Measurements from ENCODE around the gene ST6GALNAC6.
A peak's percentile ranks its signal among the peaks of the same experiment; 100 is the strongest.

Gene ST6GALNAC6

DNA sequence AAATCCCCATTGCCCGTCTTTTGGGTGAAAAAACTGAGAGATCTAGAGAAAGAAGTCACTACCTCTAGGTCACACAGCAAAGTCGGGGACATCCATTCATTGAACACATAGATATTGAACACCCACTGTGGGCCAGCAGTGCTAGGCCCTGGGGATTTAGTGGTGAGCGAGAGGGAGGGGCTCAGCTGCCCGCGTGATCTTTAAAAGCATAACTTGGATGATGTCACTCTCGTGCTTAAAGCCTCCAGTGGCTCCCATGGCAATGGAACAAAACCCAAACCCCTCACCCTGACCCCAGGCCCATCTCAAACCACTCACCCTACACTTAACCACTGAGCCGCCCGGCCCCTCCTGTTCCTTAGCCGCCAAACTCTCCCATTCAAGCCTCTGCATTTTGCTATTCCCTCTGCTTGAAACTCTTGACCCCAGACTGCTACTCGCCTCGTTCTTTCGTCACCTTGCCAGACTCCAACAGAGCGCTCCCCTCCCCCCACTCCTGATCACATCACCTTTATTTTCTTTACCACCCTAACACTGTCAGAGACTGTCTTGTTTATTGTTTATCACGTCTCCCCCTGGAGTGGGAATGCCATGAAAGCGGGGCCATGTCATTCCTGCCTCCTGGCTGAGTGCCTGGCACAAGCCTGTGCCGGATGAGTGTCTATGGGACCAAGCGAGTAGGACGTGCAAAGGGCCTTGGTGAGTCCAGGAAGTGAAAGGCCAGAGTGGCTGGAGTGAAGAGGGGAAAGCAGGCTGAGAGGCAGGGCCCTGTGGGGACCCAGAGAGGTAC lies 31.9 kb upstream of the ST6GALNAC6 start:
- DNase-seq, result peak; percentile 68

DNA sequence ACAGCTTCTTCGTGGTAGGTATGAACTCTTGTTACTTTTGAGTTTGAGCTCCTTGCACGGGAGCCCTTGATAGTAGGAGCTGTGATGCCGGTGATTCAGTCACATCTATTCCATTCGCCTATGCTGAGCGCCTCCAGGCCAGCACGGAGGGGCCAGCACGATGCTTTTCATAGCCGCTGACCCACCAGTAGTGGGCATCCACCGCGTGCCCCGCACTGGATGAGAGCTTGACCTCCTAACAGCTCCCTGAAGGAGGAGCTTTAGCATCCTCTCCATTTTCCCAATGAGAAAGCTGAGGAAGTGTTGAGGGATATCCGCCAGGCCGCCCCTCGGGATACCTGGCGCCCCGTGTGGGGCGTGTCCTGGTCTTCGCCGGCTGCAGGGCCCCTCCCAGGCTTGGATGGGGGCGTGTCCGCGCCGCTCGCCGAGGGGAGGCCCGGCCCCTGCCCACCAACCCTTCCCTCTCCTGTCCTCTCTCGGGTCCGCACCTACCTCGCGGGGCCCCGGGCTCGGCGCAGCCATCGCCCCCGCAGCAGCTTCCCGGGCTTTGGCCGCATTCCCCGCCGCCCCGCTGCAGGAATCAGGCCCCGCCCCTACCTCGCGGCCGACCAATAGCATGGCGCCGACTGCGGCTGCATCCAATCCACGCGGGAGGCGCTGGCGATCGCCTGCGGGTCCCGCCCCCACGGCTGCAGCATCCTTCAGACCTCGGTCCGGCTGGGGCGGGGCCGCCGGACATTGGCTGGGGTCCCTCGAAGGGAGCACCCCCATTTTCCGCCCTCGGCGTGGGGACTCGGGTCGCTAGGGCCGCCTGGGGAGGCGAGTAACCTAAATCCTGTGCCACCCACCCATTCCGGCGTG lies 31.1 kb upstream of the ST6GALNAC6 start, which contains the start of gene PIP5KL1:
PIP5KL1 (minus strand) TSS at position 547 of the 861 bp plus-strand sequence; CDS start at position 522, 25 bp downstream.
- DNase-seq, result peak; percentile 82

DNA sequence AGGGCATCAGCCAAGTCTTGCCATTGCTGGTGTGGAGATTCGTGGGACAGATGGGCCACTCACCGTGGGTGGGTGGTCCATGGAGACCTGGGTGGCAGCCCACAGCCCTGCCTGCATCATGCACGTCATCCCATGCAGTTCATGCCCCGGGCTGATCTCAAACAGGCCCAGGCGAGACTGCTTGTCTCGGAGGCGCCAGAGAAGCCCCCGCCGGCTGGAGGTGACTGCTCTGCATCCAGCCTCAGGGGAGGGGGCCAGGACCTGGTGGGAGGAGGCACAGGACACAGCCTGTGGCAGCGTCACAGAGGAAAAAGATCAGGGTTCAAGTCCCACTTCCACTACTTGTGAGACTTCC lies 30.2 kb upstream of the ST6GALNAC6 start:
- peak; percentile 32 for DNase-seq

DNA sequence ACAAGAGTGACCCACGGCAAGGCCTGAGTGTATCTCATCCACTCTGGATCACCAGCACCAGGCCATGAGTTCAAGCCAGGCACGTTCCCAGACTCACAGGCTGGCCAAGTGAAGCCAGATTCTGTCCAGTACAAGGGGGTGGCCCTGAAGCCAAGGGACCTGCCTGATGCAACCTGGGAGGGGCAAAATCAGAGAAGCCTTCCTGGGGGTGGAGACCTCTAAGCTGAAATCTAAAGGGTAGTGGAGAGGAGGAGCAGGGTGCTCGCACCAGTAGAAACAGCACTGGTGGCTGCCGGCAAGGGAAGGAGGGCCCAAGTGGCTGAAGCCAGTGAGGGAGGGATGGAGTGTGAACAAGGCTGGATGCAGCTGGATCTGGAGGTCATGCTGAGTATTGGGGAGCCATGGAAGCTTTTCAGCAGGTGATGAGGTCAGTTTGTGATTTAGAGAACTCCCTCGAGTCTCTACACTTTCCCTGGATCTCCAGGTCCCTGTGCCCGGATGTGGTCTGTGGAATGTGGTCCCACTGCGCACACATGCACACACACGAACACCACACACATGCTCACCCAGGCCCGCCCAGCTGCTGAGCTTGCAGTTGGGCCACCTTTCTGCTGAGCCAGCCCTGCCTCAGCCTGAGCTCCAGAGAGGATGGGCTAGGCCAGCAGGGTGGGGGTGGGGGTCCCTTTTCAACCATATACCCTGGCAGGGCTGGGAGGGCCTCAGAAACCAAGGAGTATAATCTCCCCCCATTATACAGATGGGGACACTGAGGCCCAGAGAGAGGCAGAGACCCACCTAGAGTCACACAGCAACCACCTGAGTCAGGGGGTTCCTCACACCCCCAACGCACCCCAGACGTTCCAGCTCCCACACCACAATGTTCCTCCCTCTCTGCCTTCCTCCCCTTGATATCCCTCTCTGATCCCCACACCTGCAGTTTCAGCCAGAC lies 29.5 kb upstream of the ST6GALNAC6 start:
- no peak for DNase-seq

DNA sequence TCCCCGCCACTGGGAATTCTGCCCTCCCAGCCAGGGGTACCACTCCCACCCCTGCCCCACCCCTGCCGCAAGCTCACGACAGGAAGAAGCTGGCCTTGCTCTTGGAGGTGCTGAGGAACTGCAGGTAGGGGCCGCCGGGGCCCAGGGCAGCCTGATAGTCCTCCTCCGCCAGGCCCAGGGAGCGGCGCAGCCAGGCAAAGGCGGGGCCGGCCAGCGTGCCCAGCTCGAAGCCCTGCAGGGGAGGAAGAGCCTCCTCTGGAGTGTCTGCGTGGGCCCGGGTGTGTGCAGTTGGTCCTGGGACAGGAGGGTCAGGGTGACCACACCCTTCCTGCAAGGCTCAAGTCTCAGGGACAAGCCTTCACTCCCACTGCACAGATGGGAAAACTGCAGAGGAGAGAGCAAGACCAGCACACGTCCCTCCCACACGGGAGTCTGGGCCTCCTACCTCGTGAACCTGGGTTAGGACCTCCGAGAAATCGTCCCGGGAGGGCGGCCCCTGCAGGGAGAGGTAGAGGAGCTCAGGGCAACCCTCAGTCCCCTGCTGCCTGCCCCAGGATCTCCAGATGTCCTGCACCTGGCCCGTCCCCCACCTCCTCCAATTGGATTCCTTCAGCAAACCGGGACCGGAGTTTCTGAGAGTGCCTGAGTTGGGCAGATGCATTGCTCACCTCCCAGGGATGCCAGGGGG lies 28.7 kb upstream of the ST6GALNAC6 start:
- DNase-seq, result peak; percentile 37

DNA sequence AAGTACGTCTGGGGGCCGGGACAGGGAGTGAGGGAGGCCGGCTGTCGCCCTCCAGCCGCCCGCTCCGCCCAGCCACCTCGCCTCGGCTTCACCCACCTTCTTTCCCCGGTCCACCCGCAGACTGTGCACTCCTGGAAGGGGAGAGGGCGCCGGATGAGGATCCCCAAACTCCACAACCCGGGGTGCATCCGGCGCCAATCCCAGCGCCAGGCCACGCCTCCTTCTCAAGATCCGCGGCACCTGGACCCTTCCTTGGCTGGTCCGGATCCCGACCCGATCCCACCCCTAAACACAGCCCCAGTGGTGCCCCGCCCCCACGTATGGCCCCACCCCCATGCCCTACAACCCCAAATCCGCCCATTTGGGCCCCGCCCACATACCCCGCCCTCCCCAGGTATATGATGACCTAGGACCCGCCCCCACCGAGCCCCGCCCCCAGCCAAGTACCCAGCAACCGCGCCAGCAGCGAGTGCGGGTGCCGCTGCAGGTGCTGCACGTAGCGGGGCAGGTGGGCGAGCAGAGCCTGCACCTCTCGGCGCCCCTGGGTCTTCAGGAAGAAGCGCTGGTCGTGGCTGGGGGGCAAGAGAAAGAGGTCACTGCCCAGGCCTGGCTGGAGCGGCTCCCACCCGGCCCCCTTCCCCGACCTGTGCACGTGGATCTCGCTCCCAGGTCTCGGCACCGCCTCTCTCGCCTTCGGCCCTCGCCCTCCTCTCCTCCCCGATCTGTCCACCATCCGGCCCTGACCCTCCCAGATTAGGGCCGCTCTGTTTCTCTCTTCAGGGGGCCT lies 28.0 kb upstream of the ST6GALNAC6 start:
- peak; percentile 57 for DNase-seq

DNA sequence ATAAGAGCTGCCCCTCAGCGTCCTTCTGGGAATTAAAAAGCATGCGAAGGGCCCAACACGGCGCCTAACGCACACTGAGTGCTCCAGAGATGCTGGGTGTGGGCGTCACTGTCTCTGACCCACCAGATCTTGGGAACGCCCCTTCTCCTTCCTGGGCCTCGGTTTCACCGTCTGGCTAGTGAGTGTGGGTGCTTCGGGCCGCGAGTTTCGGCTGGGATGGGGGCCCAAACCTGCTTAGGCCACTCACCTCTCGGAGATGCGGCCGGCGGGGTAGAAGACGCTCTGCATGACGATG lies 27.4 kb upstream of the ST6GALNAC6 start:
- peak; percentile 36 for DNase-seq

DNA sequence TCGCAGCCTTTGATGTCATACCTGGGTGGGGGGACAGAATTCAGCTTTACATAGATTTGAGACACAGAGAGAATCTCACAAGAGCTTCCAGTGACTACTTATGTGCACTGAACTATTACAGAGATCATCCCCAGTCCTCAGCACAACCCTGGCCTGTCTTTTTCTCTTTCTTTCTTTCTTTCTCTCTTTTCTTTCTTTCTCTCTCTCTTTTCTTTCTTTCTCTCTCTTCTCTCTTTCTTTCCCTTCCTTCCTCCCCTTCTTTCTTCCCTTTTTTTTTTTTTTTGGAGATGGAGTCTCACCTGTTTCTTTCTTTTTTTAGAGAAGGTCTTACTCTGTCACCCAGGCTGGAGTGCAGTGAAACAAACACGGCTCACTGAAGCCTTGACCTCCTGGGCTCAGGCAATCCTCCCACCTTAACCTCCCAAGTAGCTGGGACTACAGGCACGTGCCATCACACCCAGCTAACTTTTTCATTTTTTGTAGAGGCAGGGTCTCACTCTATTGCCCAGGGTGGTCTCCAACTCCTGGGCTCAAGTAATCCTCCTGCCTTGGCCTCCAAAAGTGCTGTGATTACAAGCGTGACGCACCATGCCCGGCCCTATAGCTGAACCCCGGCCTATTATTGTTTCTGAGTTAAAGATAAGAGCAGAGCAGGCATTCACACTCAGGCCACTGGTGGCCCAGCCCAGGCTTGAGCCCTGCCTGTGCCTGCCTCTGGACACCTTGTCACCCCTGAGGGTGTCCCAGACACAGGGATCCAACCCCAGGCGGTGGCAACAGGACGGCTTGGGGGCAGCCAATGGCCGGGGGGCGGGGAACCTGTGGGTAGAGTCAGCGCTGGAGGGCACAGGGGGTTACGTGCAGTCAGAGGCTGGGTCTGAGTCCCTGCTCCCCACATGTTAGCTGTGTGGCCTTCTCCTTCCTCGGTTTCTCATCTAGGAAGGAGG lies 26.8 kb upstream of the ST6GALNAC6 start:
- DNase-seq, result no peak

DNA sequence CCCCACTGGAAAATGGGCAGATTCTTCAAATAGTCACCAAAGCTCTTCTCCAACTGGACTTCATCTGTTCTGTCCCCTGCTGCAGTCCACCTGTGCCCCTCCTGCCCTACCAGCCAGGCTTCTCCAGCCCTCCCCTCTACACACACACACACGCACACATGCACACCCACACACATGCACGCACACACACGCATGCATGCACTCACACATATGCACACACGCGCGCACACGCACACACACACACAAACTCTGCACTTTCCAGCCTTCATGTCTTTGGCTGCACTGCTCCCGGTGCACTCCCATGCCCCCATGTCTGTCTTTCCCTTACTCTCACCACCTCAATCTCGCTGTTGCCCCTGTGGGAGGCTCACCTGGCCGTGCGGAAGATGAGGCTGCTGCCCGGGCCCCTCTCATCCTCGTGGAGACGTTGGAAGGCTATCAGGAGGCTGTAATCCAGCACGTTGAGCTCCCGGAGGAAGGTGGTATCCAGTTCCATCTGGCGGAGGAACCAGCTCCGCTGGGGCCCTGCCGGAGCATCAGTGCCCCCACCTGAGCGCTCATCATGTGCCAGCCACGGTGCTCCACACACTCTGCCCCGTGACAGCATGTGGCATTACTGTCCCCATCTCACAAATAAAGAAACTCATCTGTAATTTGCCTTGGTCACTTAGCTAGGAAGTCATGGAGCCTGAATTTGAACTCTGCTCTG lies 25.5 kb upstream of the ST6GALNAC6 start:
- DNase-seq, result no peak

DNA sequence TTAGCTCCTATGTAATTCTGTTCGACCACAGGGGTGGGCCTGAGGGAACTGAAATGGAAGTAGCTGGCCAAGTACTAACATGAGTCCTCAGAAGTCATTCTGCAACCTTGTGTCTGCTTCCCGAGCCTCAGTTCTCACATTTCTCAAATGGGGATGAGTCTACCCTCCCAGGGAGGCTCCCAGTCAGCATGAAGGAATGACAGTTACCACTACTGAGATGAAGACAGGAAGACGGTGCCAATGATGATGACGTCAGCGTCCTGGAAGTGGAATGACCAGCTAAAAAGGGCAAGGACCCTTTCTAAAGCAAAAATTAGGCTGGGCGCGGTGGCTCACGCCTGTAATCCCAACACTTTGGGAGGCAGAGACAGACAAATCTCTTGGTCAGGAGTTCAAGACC lies 24.4 kb upstream of the ST6GALNAC6 start:
- DNase-seq, result no peak

DNA sequence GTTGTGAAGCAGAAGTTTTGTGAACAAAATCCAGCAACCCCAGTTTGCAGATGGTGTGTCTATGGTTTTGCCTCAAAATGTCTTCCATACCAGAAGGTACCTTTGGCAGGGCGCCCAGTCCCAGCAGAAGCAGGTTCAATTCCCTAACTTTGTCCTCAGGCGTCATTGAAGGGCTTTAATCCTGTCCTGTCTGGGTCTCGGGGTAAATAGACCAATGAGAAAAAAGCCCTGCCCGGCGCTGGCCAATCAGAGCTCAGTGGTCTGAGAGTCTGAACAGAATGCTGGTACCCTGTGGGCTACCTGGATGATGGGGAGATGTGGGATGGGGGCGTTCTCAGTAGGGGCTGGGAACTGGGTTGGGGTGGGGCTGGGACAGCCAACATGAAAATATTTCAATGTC lies 23.6 kb upstream of the ST6GALNAC6 start:
- peak; percentile 65 for DNase-seq

DNA sequence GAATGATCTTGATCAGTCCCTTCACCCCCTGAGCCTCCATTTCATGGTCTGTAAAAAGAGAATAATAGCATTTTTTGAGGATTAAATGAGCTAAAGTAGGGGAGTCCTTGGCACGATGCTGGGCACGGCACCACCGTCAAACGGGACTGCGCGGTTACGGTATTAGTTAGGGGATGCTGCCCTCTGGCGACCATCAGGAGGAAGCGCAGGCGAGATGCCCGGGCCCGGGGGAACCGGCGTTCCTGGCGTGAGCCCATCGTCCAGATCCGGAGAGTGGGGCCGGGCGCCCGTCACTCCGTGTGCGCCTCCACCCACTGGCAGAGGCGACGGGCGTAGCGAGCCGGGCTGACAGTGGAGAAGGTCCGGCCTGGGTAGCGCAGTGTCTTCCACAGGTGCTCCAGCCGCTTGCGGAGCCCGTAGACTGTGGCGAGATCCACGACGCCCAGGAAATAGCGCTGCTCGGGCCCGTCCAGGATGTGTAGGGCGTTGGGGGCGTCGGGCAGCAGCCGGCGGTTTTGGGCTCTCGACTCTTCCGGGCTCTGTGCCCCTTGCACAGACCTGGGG lies 22.2 kb upstream of the ST6GALNAC6 start:
- DNase-seq, result peak; percentile 62

DNA sequence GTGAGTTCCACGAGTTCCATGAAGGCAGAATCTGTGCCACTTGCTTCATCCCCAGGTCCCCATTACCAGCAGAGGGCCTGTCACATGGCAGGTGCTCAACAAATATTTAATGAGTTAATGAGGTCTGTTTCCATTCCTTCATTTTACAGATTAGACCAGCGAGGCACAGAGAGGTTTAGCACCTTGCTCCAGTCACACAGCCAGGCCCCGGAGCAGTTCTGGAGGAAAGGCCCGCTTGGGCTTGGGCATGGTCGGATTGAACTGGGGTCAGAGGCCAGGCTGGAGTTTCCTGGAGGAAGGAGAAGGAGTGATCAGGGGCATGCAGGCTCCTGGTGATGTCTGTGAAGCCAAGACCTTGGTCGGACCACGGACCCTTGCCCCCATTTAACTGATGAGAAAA lies 21.4 kb upstream of the ST6GALNAC6 start:
- no peak for DNase-seq

DNA sequence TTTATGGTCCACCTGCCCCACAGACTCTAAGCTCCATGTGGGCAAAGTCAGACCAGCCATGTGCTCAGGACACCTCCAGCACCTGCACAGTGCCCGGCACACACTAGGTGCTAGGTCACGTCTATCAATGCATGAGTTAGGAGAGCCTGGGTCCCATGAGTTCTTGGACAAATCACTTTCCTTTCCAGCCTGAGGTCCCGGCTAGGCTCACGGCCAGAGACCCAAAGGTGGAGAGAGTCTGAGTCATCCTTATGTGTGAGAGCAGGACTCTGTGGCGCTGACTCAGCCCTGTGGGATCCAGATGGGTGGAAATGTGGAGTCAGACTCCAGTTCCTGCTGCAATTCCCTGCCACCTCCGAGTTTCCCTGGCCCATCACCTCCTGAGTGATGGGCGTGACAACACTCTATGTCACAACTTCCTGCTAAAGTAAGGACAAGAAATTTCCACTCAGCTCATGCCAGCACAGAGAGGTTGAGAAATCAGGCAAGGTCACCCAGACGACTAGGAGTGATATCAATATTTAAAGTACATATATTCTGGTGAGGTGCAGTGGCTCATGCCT lies 19.9 kb upstream of the ST6GALNAC6 start:
- no peak for DNase-seq

DNA sequence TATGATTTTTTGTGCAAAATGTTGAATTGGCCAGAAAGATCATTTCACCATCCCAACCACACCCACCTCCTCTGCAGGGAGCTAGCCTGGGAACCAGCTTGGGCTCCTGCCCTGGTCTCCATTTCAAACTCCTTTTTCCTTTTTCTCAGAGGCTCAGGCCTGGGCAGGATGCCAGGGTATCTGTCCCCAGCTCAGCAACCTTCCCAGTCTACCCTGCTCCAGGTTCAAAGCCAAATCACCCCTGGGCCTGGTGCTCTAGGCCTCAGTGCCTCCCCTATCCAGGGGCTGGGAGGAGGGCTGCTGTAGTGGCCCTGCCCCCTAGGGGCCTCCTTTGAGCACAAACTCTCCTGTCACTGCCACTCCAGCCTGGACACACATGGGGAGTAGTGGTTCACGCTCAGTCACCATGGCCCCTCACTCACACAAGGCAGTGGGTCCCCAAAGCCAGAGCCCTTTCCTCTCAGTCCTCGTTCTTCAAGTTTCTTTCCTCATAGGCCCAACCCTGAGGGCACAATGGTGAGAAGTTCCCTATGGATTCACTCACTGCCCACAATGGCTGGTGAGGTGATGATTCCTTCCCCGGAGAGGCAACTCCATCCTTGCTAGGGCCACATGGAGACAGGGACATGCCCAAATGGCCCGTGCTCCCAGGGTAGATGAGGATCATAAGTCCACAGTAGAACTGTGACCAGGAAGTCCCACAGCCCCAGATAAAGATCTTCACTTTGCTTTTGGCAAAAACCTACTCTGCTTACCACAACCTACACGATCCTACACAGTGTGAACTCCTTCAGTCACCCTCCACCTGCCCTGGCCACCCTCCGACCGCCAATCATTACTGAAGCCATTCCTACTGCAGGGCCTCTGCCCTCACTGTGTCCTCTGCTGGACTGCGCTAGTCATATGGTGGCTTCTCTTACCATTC lies 19.0 kb upstream of the ST6GALNAC6 start:
- peak; percentile 38 for DNase-seq

DNA sequence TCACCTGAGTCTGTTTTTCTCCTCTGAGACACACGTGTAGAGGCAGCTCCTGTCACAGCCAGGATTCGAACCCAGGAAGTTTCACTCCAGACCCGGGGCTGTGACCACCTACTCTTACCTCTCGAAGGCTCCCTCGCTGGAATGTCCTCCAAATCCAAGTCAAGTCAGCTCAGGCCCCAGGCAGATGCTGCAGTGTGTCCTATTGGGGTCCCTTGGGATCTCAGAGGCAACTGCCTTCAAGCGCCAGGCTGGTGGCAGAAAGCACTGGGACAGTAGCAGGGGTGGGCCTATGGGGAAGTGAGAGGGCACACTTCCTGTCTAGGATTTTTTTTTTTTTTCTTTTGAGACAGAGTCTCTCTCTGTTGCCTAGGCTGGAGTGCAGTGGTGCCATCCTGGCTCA lies 18.2 kb upstream of the ST6GALNAC6 start:
- peak; percentile 54 for DNase-seq

DNA sequence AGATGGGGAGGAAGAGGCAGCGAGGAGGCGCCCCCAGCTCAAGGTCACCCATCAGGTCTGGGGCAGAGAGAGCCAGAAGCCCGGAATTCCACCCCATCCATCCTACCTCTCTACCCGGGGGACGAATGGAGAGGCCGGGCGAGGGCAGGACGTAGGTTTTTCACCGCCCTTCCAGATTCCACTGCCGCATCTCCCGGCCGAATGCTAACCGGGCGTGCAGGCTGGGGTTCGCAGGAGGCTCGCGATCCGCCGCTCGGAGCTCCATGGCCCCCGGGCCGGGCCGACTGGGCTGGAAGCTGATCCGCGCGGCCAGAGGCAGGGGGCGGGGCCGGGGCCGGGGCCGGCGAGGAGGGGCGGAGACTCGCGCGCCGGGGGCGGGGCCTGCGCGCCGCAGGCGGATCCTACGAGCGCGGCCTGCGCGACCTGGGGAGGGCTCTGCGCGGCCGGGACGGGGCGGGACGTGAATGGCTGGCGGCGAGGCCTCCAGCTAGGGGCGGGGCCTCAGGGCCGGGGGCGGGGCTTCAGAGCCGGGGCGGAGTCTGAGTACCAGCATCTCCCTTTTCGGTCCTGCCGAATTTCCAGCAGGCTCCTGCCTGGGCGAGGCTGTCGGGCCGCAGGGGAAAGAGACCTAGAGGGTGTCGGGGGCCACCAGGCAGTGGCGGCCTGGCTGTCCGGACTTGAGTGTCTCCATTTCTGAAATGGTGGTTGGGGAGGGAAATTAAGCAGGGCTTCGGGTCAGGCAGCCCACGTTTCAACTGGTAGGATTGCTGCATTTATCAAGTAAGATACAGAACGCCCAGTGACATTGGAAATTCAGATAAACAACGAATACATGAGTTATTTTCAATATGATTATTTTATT lies 17.5 kb upstream of the ST6GALNAC6 start, which contains the start of gene ST6GALNAC4:
ST6GALNAC4 (minus strand) TSS at position 322 of the 862 bp plus-strand sequence. CDS start 622 bp downstream, outside the sequence.
- peak; percentile 91 for DNase-seq
